Fibroblast of pulmonary artery (primary cell): Measurements from ENCODE around the gene KCNQ1.

Experiments
- DNase-seq: peaks from one replicate; pipeline ENCODE4 v3.0.0-alpha.2; 2010; ENCODE audit warnings: low read depth
- H3K4me3 ChIP-seq: replicated peaks from 2 replicates; pipeline ENCODE4 v1.5.1; 2011; ENCODE audit warnings: low read depth, mild to moderate bottlenecking, control low read depth, low read length, moderate library complexity
- CTCF ChIP-seq: IDR thresholded peaks from 2 replicates; pipeline ENCODE4 v1.5.1; 2011; ENCODE audit warnings: mild to moderate bottlenecking, control low read depth, low read length, inconsistent platforms; ENCODE audit errors: missing control alignments

Gene KCNQ1

GRCh38 chr11:2775626-2776350, 331.0 kb downstream of the KCNQ1 start:
- no peak for DNase-seq
- no peak overlapping the region for H3K4me3 ChIP-seq
- no peak for TF ChIP-seq CTCF

- DNase-seq = no peak
- no peak for TF ChIP-seq CTCF
- H3K4me3 ChIP-seq = no peak overlapping the region
Observed at GRCh38 chr11:2776351-2777061, 331.7 kb downstream of the KCNQ1 start.

GRCh38 chr11:2777386-2777785, 332.6 kb downstream of the KCNQ1 start:
- TF ChIP-seq CTCF = no peak
- no peak overlapping the region for H3K4me3 ChIP-seq
- DNase-seq = peak; percentile 6

- DNase-seq = no peak
- no peak overlapping the region for H3K4me3 ChIP-seq
- TF ChIP-seq CTCF = no peak
Observed at GRCh38 chr11:2777871-2778629, 333.2 kb downstream of the KCNQ1 start.

GRCh38 chr11:2778630-2779498, 334.1 kb downstream of the KCNQ1 start:
- no peak overlapping the region for H3K4me3 ChIP-seq
- TF ChIP-seq CTCF = no peak
- DNase-seq = peak; percentile 68

- no peak for TF ChIP-seq CTCF
- no peak overlapping the region for H3K4me3 ChIP-seq
- DNase-seq = no peak
Observed at GRCh38 chr11:2779499-2779980, 334.7 kb downstream of the KCNQ1 start.
